MM.1S (cell line): ENCODE data around the gene ETV3L.

ENCODE experiments used
- DNase-seq: peaks from one replicate; pipeline ENCODE4 v3.0.0-alpha.2; 2015
- H2AFZ ChIP-seq: fragments of 300-600 bp; sonication (generic); 2 replicates; pipeline ENCODE4 v1.6.0; 2016; ENCODE audit warnings: antibody characterized with exemption, low read length
- H3F3A ChIP-seq: fragments of 300-600 bp; sonication (generic); 2 replicates; pipeline ENCODE4 v1.6.1; 2016; ENCODE audit warnings: mild to moderate bottlenecking, antibody characterized with exemption, low read length, moderate library complexity, mixed read lengths; ENCODE audit not compliant: insufficient read depth
- H3K27ac ChIP-seq: fragments of 300-600 bp; sonication (generic); 2 replicates; pipeline ENCODE4 v1.5.1; 2016; ENCODE audit warnings: mild to moderate bottlenecking, low read length
- H3K27me3 ChIP-seq: fragments of 300-600 bp; sonication (generic); replicated peaks from 2 replicates; pipeline ENCODE4 v1.6.0; 2016; ENCODE audit warnings: low read length; ENCODE audit not compliant: insufficient read depth
- H3K36me3 ChIP-seq: fragments of 300-600 bp; sonication (generic); replicated peaks from 2 replicates; pipeline ENCODE4 v1.6.1; 2016; ENCODE audit warnings: mild to moderate bottlenecking, low read length, mixed read lengths; ENCODE audit not compliant: insufficient read depth
- H3K4me1 ChIP-seq: fragments of 300-600 bp; sonication (generic); 2 replicates; pipeline ENCODE4 v1.6.1; 2016; ENCODE audit warnings: low read length, mixed read lengths
- H3K4me2 ChIP-seq: fragments of 300-600 bp; sonication (generic); 2 replicates; pipeline ENCODE4 v1.6.0; 2016; ENCODE audit warnings: low read depth, low read length
- H3K4me3 ChIP-seq: fragments of 300-600 bp; sonication (generic); 2 replicates; pipeline ENCODE4 v1.5.1; 2016; ENCODE audit warnings: low read length, mixed read lengths
- H3K79me2 ChIP-seq: fragments of 300-600 bp; sonication (generic); 2 replicates; pipeline ENCODE4 v1.6.1; 2016; ENCODE audit warnings: mixed run types, low read length, mixed read lengths
- H3K9ac ChIP-seq: fragments of 300-600 bp; sonication (generic); 2 replicates; pipeline ENCODE4 v1.6.1; 2016; ENCODE audit warnings: low read length, mixed read lengths
- H3K9me2 ChIP-seq: fragments of 300-600 bp; sonication (generic); replicated peaks from 2 replicates; pipeline ENCODE4 v1.6.1; 2016; ENCODE audit warnings: mild to moderate bottlenecking, low read length, mixed read lengths; ENCODE audit not compliant: insufficient read depth
- H3K9me3 ChIP-seq: fragments of 300-600 bp; sonication (generic); replicated peaks from 2 replicates; pipeline ENCODE4 v1.6.1; 2016; ENCODE audit warnings: mild to moderate bottlenecking, low read length, mixed read lengths; ENCODE audit not compliant: insufficient read depth
- H4K20me1 ChIP-seq: fragments of 300-600 bp; sonication (generic); 2 replicates; pipeline ENCODE4 v1.6.1; 2016; ENCODE audit warnings: mild to moderate bottlenecking, low read length, moderate library complexity, mixed read lengths; ENCODE audit not compliant: insufficient read depth
- CTCF ChIP-seq: fragments of 300-600 bp; sonication (generic); IDR thresholded peaks from 2 replicates; pipeline ENCODE4 v1.5.1; 2016; ENCODE audit warnings: antibody characterized with exemption, low read length, mixed read lengths
- EZH2 ChIP-seq: fragments of 300-600 bp; sonication (generic); optimal IDR thresholded peaks from 2 replicates; pipeline ENCODE3; 2017; ENCODE audit warnings: low read depth, mild to moderate bottlenecking, antibody characterized with exemption, low read length, mixed read lengths
- EZH2phosphoT487 ChIP-seq: fragments of 300-600 bp; sonication (generic); IDR thresholded peaks from 2 replicates; pipeline ENCODE4 v1.6.1; 2018; ENCODE audit warnings: antibody characterized with exemption, low read length

Gene ETV3L

GRCh38 chr1:157116737-157117103 is 17.1 kb upstream of the ETV3L start:
- TF ChIP-seq EZH2 (no peak), CTCF (no peak), EZH2phosphoT487 (no peak)
- Histone ChIP-seq H3K79me2 (no peaks in the 10 kb centered on the region), H3K27ac (no peak overlapping the region), H3K36me3 (no peaks in the 10 kb centered on the region), H3K9ac (no peak overlapping the region), H3K4me2 (no peak overlapping the region), H2AFZ (no peak overlapping the region), H3K4me3 (no peak overlapping the region), H3K4me1 (peaks cover 13% of the 10 kb centered on the region), H3K27me3 (peaks cover 12% of the 10 kb centered on the region; the same call in 1 of the 2 replicates), H3K9me2 (no peaks in the 10 kb centered on the region), H3F3A (no peaks in the 10 kb centered on the region), H3K9me3 (no peaks in the 10 kb centered on the region), H4K20me1 (no peaks in the 10 kb centered on the region)
- DNase-seq: no peak

- Histone ChIP-seq H3K27me3 (peaks cover 18% of the 10 kb centered on the region; the same call in 1 of the 2 replicates), H3K79me2 (no peaks in the 10 kb centered on the region), H3K9me3 (no peaks in the 10 kb centered on the region), H3K4me2 (no peak overlapping the region), H3F3A (no peaks in the 10 kb centered on the region), H4K20me1 (no peaks in the 10 kb centered on the region), H3K4me3 (no peak overlapping the region), H3K36me3 (no peaks in the 10 kb centered on the region), H2AFZ (no peak overlapping the region), H3K27ac (no peak overlapping the region), H3K9me2 (no peaks in the 10 kb centered on the region), H3K4me1 (peaks cover 13% of the 10 kb centered on the region), H3K9ac (no peak overlapping the region)
- DNase-seq: no peak
- TF ChIP-seq CTCF: no peak
- no peak for TF ChIP-seq EZH2phosphoT487
- TF ChIP-seq EZH2: no peak
Observed at GRCh38 chr1:157115851-157116736, 16.5 kb upstream of the ETV3L start.

GRCh38 chr1:157115429-157115838 is 15.8 kb upstream of the ETV3L start:
- no peak overlapping the region for H2AFZ ChIP-seq
- H3K36me3 ChIP-seq: no peaks in the 10 kb centered on the region
- H3K9me2 ChIP-seq: no peaks in the 10 kb centered on the region
- H3K4me2 ChIP-seq: no peak overlapping the region
- no peaks in the 10 kb centered on the region for H3F3A ChIP-seq
- no peak overlapping the region for H3K9ac ChIP-seq
- H3K27me3 ChIP-seq: peaks cover 19% of the 10 kb centered on the region; the same call in 1 of the 2 replicates
- peaks cover 13% of the 10 kb centered on the region for H3K4me1 ChIP-seq
- no peak for DNase-seq
- TF ChIP-seq EZH2phosphoT487 (no peak), CTCF (no peak), EZH2 (no peak)
- no peak overlapping the region for H3K4me3 ChIP-seq
- H3K27ac ChIP-seq: no peak overlapping the region
- no peaks in the 10 kb centered on the region for H4K20me1 ChIP-seq
- H3K79me2 ChIP-seq: no peaks in the 10 kb centered on the region
- H3K9me3 ChIP-seq: no peaks in the 10 kb centered on the region
